IPS-20b (cell line): ENCODE data around the gene PEX19.

ENCODE experiments used
- H3K27ac ChIP-seq: one replicate; pipeline ENCODE4 v1.5.1; 2013; ENCODE audit warnings: low read length
- H3K27me3 ChIP-seq: 2 replicates; pipeline ENCODE4 v1.6.1; 2013; ENCODE audit warnings: mild to moderate bottlenecking, low read length, inconsistent platforms; ENCODE audit not compliant: insufficient read depth
- H3K36me3 ChIP-seq: 2 replicates; pipeline ENCODE4 v1.6.1; 2013; ENCODE audit warnings: low read depth, mild to moderate bottlenecking, inconsistent platforms, low read length, moderate library complexity; ENCODE audit not compliant: insufficient read depth
- H3K4me1 ChIP-seq: 2 replicates; pipeline ENCODE4 v1.6.1; 2013; ENCODE audit warnings: mild to moderate bottlenecking, control low read depth, inconsistent platforms, low read length, moderate library complexity; ENCODE audit not compliant: insufficient read depth
- H3K4me3 ChIP-seq: 2 replicates; pipeline ENCODE4 v1.5.1; 2013; ENCODE audit warnings: mild to moderate bottlenecking, low read length, inconsistent platforms
- H3K9ac ChIP-seq: 2 replicates; pipeline ENCODE4 v1.6.1; 2013; ENCODE audit warnings: low read depth, mild to moderate bottlenecking, inconsistent platforms, low read length, moderate library complexity
- H3K9me3 ChIP-seq: 2 replicates; pipeline ENCODE4 v1.6.1; 2013; ENCODE audit warnings: mild to moderate bottlenecking, low read depth, low read length, inconsistent platforms; ENCODE audit not compliant: insufficient read depth

The PEX19 gene

DNA sequence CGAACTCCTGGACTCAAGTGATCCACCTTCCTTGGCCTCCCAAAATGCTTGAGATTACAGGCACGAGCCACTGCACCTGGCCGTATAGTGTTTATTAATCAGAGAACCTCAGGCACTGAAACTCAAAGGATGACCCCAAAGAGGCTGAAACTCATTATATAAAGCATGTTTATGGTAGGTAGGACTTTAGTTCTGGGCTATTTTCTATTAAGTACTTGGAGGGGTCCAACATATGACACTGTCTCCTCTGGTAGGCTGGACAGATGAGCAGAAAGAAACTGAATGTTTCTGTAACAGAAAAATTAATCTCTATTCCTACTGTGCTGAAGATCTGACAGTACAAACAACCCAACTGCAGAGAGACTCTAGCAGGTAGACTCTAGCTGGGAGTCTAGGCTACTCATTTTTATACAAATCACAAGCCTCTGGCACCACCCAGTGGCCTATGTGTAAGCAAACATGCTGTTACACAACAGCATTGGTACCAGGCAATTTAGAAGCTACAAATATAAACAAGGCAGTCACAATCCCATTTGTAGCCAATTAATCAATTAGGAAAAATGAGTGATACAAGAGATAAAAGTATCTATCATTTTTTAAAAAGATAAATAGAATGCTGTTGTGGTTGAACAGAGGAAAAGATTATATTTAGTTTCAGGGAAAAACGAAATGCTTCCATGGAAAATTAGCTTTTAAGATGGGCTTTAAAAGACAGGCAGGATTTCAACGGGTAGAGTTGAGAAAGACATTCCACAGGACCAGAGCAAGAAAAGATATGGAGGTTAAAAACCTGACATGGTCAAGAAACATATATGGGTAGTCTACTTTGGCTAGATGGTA lies 33.0 kb downstream of the PEX19 start:
- Histone ChIP-seq H3K27ac (no peak overlapping the region), H3K4me1 (peaks cover 3% of the 10 kb centered on the region; the same call in 1 of the 2 replicates), H3K27me3 (no peaks in the 10 kb centered on the region), H3K9ac (no peak overlapping the region), H3K4me3 (no peak overlapping the region), H3K36me3 (peaks cover 10% of the 10 kb centered on the region), H3K9me3 (no peaks in the 10 kb centered on the region)

DNA sequence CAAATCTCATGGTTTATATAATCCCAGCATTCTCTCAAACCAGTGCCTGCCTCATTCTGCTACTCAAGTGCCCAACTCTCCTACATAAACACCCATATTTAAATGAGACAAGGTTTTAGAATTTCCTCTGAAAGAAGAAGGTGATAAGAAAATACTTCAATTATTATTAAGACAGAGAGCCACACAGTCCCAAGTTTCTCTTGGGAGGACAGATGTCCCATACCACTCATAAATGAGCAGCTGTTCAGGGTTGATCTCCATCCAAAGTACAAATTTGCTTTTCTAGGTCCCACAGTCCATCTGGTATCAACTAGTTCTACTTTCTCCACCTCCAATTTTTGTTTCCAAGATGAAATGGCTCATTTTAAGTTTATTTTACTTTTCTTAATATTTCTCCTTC lies 33.9 kb downstream of the PEX19 start:
- Histone ChIP-seq H3K9me3 (no peaks in the 10 kb centered on the region), H3K9ac (no peak overlapping the region), H3K27me3 (no peaks in the 10 kb centered on the region), H3K4me1 (peaks cover 3% of the 10 kb centered on the region; the same call in 1 of the 2 replicates), H3K36me3 (peaks cover 10% of the 10 kb centered on the region), H3K27ac (no peak overlapping the region), H3K4me3 (no peak overlapping the region)

DNA sequence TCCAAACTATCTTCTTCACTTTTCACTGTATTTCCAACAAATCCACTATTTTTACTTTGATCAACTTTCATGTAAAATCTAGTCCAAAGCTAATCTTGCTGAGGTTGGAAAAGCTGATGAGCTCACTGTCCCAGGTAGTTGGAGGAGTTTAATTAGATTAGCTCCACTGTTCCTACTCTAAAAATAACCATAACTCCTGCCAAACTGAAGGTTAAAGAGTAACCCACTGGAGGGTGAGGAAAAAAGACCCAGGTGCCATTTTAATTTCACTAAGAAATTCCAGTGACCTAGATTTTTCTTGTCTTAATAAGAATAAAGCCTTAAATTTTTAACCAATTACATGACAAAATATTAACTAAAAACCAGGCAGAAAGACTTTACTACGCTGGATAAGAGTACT lies 37.9 kb downstream of the PEX19 start:
- H3K36me3 ChIP-seq = peaks cover 30% of the 10 kb centered on the region
- H3K27me3 ChIP-seq = no peaks in the 10 kb centered on the region
- no peak overlapping the region for H3K9ac ChIP-seq
- no peaks in the 10 kb centered on the region for H3K9me3 ChIP-seq
- H3K27ac ChIP-seq = no peak overlapping the region
- no peak overlapping the region for H3K4me3 ChIP-seq
- H3K4me1 ChIP-seq = peaks cover 6% of the 10 kb centered on the region; the same call in 1 of the 2 replicates

DNA sequence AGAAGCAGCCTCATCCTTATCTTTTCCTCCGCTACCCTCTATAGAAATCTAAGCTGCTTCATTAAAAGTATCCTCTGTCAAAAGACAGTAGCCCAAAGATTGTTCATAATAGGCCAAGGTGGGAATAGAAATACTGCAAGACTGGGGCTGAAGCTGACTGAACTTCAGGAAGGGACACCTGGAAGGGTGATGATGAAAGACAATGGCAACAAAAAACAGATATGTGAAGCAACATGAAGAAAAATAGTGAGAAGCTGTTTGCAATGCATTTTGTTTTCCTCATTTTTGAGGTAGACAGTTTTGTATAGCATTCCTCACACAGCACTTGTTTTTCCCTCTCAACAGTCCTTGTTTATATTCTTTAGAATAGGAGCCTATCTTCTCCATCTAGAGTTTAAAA lies 39.5 kb downstream of the PEX19 start:
- Histone ChIP-seq H3K4me3 (no peak overlapping the region), H3K4me1 (0 out of 2 replicates have a peak, but pooled peaks cover 3% of the 10 kb centered on the region), H3K27me3 (no peaks in the 10 kb centered on the region), H3K9ac (no peak overlapping the region), H3K36me3 (peaks cover 39% of the 10 kb centered on the region), H3K9me3 (no peaks in the 10 kb centered on the region), H3K27ac (no peak overlapping the region)

DNA sequence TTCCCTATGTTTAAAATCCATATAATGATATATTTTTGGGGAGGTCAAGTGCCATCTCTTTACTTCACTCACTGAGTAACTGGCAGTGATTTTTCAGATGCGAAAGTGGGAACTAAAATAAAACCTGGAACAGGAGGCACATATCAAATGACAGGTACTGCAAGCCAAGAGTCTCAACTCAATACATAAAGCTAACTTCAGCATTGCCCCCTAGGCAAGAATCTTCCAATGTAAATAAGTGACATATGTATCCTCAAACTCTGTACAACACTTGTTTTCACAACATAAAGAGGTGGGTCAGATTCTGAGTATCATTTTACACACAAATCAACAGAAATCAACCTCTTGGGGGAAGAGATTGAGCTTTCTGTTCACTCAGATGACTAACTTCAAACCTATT lies 40.7 kb downstream of the PEX19 start:
- H3K27me3 ChIP-seq = no peaks in the 10 kb centered on the region
- no peak overlapping the region for H3K9ac ChIP-seq
- H3K4me1 ChIP-seq = 0 out of 2 replicates have a peak, but pooled peaks cover 3% of the 10 kb centered on the region
- H3K4me3 ChIP-seq = no peak overlapping the region
- no peaks in the 10 kb centered on the region for H3K9me3 ChIP-seq
- H3K36me3 ChIP-seq = peaks cover 46% of the 10 kb centered on the region
- no peak overlapping the region for H3K27ac ChIP-seq

DNA sequence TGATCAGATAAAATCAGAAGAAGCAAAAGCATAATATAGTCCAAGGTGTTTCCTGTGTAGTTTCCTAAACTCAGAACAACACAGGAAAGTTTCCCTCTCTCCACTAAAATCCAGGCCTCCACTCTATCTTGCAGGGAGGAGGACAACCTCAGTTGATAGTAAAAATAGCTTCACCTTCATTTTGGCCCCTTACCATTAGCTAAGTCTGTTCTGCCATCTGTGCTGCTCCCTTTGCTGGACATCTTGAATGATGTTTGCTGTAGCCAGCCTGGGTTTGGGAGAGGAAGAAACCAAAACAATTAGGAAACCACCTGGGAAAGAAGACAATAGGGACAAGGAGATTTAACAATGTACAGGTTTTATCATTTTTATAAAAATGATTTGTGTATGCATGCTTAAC lies 41.2 kb downstream of the PEX19 start:
- Histone ChIP-seq H3K36me3 (peaks cover 51% of the 10 kb centered on the region), H3K9me3 (no peaks in the 10 kb centered on the region), H3K4me1 (0 out of 2 replicates have a peak, but pooled peaks cover 3% of the 10 kb centered on the region), H3K27ac (no peak overlapping the region), H3K4me3 (no peak overlapping the region), H3K9ac (no peak overlapping the region), H3K27me3 (no peaks in the 10 kb centered on the region)

DNA sequence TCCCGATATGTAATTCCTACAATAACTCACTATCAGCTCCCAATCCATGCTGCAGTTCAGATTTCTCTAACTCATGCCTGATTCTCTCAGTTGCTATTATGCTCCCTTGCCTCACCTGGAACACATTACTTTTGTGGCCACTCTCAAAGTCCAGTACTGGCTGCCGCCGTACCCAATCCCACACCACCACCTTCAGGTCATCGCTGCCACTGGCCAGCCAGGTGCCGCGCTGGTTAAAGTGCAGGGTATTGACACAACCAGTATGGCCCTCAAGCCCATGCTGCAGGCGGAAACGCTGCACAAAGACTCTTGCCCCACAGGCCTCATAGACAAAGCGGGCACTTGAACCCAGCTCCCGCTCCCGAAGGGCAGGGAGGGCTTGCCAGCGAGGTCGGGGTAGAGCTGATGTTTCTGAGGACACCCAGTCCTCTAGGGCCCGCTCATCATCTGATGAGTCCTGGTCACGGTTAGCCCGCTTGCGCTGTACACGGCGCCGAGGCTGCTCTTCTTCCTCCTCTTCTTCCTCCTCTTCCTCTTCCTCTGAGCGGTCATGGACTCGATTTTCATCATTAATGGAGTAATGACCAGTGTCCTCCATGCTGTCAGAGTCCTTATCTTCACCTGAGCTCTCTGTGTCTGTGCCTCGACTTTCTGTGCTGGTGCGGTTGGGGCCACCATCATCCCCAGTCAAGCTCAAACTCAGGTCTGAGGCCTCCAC lies 45.2 kb downstream of the PEX19 start:
- no peak overlapping the region for H3K9ac ChIP-seq
- H3K36me3 ChIP-seq = peaks cover 91% of the 10 kb centered on the region
- H3K27me3 ChIP-seq = no peaks in the 10 kb centered on the region
- no peaks in the 10 kb centered on the region for H3K4me1 ChIP-seq
- no peak overlapping the region for H3K4me3 ChIP-seq
- H3K27ac ChIP-seq = no peak overlapping the region
- no peaks in the 10 kb centered on the region for H3K9me3 ChIP-seq

DNA sequence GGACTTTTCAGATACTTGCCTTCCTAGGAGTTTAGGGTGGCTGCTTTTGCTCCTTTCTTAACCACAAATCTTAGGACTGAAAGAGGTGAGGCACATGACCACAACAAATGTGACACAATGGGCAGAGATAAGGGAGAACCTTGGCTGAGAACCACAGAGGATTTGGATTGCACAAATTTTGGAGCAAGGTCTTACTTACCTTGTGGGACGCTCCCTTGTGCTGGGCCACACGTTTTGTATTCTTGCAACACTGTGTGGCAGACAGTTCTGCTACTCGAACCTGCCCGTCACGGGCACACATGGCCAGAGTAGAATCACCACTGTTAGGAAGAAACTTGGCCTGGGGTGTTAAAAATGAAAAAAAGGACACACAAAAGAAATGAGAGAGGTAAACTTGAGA lies 46.5 kb downstream of the PEX19 start:
- H3K4me3 ChIP-seq = no peak overlapping the region
- peaks cover 98% of the 10 kb centered on the region for H3K36me3 ChIP-seq
- no peaks in the 10 kb centered on the region for H3K9me3 ChIP-seq
- no peak overlapping the region for H3K9ac ChIP-seq
- no peak overlapping the region for H3K27ac ChIP-seq
- no peaks in the 10 kb centered on the region for H3K27me3 ChIP-seq
- H3K4me1 ChIP-seq = no peaks in the 10 kb centered on the region

DNA sequence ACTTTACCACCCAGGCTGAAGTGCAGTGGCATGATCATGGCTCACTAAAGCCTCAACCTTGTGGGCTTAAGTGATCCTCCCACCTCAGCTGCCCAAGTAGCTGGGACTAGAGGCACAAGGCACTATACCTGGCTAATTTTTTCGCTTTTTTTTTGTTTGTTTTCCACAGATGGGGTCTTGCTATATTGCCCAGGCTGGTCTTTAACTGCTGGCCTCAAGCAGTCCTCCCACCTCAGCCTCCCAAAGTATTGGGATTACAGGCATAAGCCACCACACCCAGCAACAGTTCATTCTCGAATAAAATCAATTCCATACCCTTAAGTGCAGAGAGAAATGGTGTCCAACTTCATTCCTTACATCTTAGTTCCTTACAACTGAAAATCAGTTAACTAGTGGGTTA lies 47.4 kb downstream of the PEX19 start:
- H3K9me3 ChIP-seq = no peaks in the 10 kb centered on the region
- no peaks in the 10 kb centered on the region for H3K4me1 ChIP-seq
- no peak overlapping the region for H3K9ac ChIP-seq
- H3K36me3 ChIP-seq = peaks cover 95% of the 10 kb centered on the region
- H3K27ac ChIP-seq = no peak overlapping the region
- H3K27me3 ChIP-seq = no peaks in the 10 kb centered on the region
- no peak overlapping the region for H3K4me3 ChIP-seq

DNA sequence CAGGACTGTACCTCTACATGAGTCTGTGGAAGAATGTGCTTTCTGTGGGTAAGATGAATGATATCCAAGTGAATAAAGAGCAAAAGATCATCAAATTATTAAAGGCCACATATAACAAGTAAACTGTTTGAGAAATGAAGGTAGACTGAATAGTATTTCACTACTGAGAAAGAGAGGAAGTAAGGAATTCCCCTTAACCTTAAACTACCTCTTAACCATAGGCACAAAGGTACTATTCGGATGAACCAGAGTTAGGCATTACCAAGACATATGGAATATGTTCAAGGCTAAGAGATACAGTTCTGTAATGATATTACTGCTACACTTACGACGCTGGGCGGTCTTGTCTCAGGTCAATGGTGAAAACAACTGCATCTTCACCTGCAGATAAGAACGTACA lies 48.1 kb downstream of the PEX19 start:
- peaks cover 94% of the 10 kb centered on the region for H3K36me3 ChIP-seq
- H3K27me3 ChIP-seq = no peaks in the 10 kb centered on the region
- no peak overlapping the region for H3K4me3 ChIP-seq
- H3K9me3 ChIP-seq = no peaks in the 10 kb centered on the region
- no peaks in the 10 kb centered on the region for H3K4me1 ChIP-seq
- no peak overlapping the region for H3K9ac ChIP-seq
- H3K27ac ChIP-seq = no peak overlapping the region

DNA sequence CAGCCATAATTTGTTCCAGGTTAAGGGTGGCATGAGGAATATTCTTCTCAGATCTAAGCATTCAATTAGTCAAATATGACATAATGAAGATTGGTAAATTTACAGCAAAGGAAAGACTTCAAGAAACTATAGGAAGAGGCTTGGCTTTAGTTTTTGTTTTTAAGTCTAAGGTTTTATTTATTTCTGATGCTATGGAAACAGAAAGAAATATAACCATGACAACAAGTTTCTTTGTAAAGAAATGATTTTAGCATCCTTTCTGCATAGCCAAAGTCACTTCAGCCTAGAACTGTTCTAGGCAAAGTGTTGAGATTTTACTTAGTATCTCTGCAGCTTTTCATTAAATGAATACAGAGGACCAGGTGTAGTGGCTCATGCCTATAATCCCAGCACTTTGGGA lies 52.0 kb downstream of the PEX19 start:
- peaks cover 95% of the 10 kb centered on the region for H3K36me3 ChIP-seq
- no peak overlapping the region for H3K9ac ChIP-seq
- no peaks in the 10 kb centered on the region for H3K27me3 ChIP-seq
- H3K4me3 ChIP-seq = no peak overlapping the region
- H3K9me3 ChIP-seq = no peaks in the 10 kb centered on the region
- H3K4me1 ChIP-seq = no peaks in the 10 kb centered on the region
- H3K27ac ChIP-seq = no peak overlapping the region

DNA sequence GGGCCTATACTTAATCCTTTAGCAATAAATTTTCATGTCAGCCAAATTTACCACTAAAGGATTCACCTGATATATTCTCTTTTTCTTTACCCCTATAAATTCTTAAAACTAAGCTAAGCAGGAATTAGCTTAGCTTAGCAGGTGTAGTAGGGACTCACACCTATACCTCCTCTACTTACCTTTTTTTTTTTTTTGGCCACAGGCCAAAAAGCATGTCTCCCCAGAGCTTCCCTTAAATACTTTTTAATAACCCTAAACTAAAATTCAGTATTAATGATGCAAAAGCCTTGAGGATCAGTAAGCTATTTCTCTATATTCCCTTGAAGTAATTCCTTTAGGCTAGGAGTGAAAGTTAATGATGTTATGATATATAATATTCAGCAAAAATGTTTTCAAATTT lies 56.5 kb downstream of the PEX19 start:
- Histone ChIP-seq H3K27ac (no peak overlapping the region), H3K4me3 (no peak overlapping the region), H3K27me3 (no peaks in the 10 kb centered on the region), H3K9ac (no peak overlapping the region), H3K36me3 (peaks cover 94% of the 10 kb centered on the region), H3K4me1 (no peaks in the 10 kb centered on the region), H3K9me3 (no peaks in the 10 kb centered on the region)
